ENCODE data around the gene TDRKH. TPM values are rescaled to one million over a fixed set of nuclear protein-coding genes. Genes with fewer than 3 reads are reported as not detected.

The TDRKH gene
- total RNA-seq, 1 donor from 2014 or later: 3.8 TPM

- DNase-seq: no peak
- intact Hi-C loops (cut with micrococcal nuclease): no loop called here
- no peak overlapping the region for H3K4me3 ChIP-seq
- H3K27ac ChIP-seq (replicated peaks): no peak overlapping the region
- H3K4me1 ChIP-seq: peaks cover 16% of the 10 kb centered on the region
- peaks cover 5% of the 10 kb centered on the region for H3K36me3 ChIP-seq
- no peak for TF ChIP-seq CTCF (IDR thresholded peaks at IDR 0.05; ENCODE audit: borderline replicate concordance)
- no peaks in the 10 kb centered on the region for H3K9me3 ChIP-seq (replicated peaks)
- H3K27me3 ChIP-seq (ENCODE audit: low read depth): no peaks in the 10 kb centered on the region
These were observed 26.4 kb upstream of the TDRKH start for GRCh38 chr1:151816548-151817352.

GRCh38 chr1:151815716-151816327, 25.5 kb upstream of the TDRKH start:
- Histone ChIP-seq H3K36me3 (peaks cover 5% of the 10 kb centered on the region), H3K27ac (replicated peaks) (no peak overlapping the region), H3K4me1 (peaks cover 11% of the 10 kb centered on the region), H3K27me3 (ENCODE audit: low read depth) (no peaks in the 10 kb centered on the region), H3K4me3 (no peak overlapping the region), H3K9me3 (replicated peaks) (no peaks in the 10 kb centered on the region)
- intact Hi-C loops (cut with micrococcal nuclease): no loop called here
- DNase-seq: no peak
- TF ChIP-seq CTCF (IDR thresholded peaks at IDR 0.05; ENCODE audit: borderline replicate concordance): no peak

- Histone ChIP-seq H3K27me3 (ENCODE audit: low read depth) (no peaks in the 10 kb centered on the region), H3K27ac (replicated peaks) (no peak overlapping the region), H3K4me1 (peaks cover 3% of the 10 kb centered on the region), H3K36me3 (peaks cover 5% of the 10 kb centered on the region), H3K4me3 (no peak overlapping the region), H3K9me3 (replicated peaks) (no peaks in the 10 kb centered on the region)
- no peak for TF ChIP-seq CTCF (IDR thresholded peaks at IDR 0.05; ENCODE audit: borderline replicate concordance)
- no peak for DNase-seq
- intact Hi-C loops (cut with micrococcal nuclease): no loop called here
These were observed 24.8 kb upstream of the TDRKH start for GRCh38 chr1:151814971-151815545.

- Histone ChIP-seq H3K4me1 (no peaks in the 10 kb centered on the region), H3K27ac (replicated peaks) (no peak overlapping the region), H3K36me3 (peaks cover 5% of the 10 kb centered on the region), H3K9me3 (replicated peaks) (no peaks in the 10 kb centered on the region), H3K4me3 (no peak overlapping the region), H3K27me3 (ENCODE audit: low read depth) (no peaks in the 10 kb centered on the region)
- no peak for TF ChIP-seq CTCF (IDR thresholded peaks at IDR 0.05; ENCODE audit: borderline replicate concordance)
- intact Hi-C loops (cut with micrococcal nuclease): no loop called here
- DNase-seq: no peak
These were observed 24.1 kb upstream of the TDRKH start for GRCh38 chr1:151814426-151814825.

- no peak overlapping the region for H3K4me3 ChIP-seq
- H3K4me1 ChIP-seq: no peaks in the 10 kb centered on the region
- TF ChIP-seq CTCF (IDR thresholded peaks at IDR 0.05; ENCODE audit: borderline replicate concordance): no peak
- H3K27ac ChIP-seq (replicated peaks): no peak overlapping the region
- intact Hi-C loops (cut with micrococcal nuclease): no loop called here
- H3K27me3 ChIP-seq (ENCODE audit: low read depth): no peaks in the 10 kb centered on the region
- no peaks in the 10 kb centered on the region for H3K9me3 ChIP-seq (replicated peaks)
- no peak for DNase-seq
- H3K36me3 ChIP-seq: peaks cover 5% of the 10 kb centered on the region
These were observed 23.1 kb upstream of the TDRKH start for GRCh38 chr1:151813271-151813977.

Data from left ventricle myocardium inferior (tissue), 1 donor.